Vagina (tissue), 2 donors: ENCODE results near the gene TEAD1.

Experiments
- POLR2A ChIP-seq, 2 donors: fragments of 450-650 bp; IDR thresholded peaks; one replicate each; pipeline ENCODE4 v1.6.1; 2017; ENCODE audit warnings: antibody characterized with exemption in 2 of 2, mild to moderate bottlenecking in 2 of 2, moderate library complexity in 2 of 2
- POLR2AphosphoS5 ChIP-seq, 2 donors: sonication (generic); formaldehyde crosslinking; IDR thresholded peaks; one replicate each; pipeline ENCODE4 v1.9.0; 2017; ENCODE audit warnings: antibody characterized with exemption in 2 of 2, mild to moderate bottlenecking in 2 of 2, low read depth in 1 of 2; ENCODE audit not compliant: insufficient read depth in 1 of 2
- TF ChIP-seq, protein P1 (sequence below), 3 experiments: fragments of 450-650 bp in 2 of 3; fragments of 200-600 bp in 1 of 3; sonication (generic) in 1 of 3; IDR thresholded peaks; one replicate each; pipeline ENCODE4 v1.5.1; 2017 to 2019; ENCODE audit warnings: antibody characterized with exemption in 3 of 3, mild to moderate bottlenecking in 2 of 3, moderate library complexity in 2 of 3

DNA sequence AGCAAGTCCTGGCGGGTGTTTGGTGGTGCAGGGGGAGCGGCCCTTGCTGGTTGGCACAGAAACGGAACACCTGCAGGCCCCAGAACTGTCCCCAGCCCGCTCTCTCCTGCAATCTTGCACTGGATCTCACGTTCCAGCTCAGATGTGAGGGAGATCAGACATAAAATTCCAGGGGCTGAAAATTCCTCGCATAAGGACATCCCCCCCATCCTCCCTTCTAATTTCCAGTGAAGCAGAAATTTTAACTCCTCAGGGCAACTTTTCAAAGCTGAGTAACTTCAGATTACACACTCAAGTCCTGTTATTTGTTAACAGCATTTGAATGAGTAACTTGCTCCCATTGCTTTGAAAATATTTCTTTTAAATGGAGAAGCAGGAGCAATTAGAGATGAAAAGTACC, 294.6 kb downstream of the TEAD1 start:
- TF ChIP-seq, protein P1, sequence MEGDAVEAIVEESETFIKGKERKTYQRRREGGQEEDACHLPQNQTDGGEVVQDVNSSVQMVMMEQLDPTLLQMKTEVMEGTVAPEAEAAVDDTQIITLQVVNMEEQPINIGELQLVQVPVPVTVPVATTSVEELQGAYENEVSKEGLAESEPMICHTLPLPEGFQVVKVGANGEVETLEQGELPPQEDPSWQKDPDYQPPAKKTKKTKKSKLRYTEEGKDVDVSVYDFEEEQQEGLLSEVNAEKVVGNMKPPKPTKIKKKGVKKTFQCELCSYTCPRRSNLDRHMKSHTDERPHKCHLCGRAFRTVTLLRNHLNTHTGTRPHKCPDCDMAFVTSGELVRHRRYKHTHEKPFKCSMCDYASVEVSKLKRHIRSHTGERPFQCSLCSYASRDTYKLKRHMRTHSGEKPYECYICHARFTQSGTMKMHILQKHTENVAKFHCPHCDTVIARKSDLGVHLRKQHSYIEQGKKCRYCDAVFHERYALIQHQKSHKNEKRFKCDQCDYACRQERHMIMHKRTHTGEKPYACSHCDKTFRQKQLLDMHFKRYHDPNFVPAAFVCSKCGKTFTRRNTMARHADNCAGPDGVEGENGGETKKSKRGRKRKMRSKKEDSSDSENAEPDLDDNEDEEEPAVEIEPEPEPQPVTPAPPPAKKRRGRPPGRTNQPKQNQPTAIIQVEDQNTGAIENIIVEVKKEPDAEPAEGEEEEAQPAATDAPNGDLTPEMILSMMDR (IDR thresholded peaks at IDR 0.05): no peak
- no peak for TF ChIP-seq POLR2A (IDR thresholded peaks at IDR 0.05)
- TF ChIP-seq POLR2AphosphoS5 (IDR thresholded peaks at IDR 0.05; ENCODE audit: insufficient read depth in 1 of 2, low read depth in 1 of 2): no peak
